K562 (cell line): ENCODE results near the gene STOX1. TPM values are rescaled to one million over a fixed set of nuclear protein-coding genes. Genes with fewer than 3 reads are reported as not detected.

ENCODE experiments used
- BRD4 ChIP-seq: fragments of 200-600 bp; sonication (generic); IDR thresholded peaks from 2 replicates; pipeline ENCODE4 v1.6.1; 2017; ENCODE audit warnings: inconsistent platforms
- CHD1 ChIP-seq: fragments of 200-600 bp; sonication (generic); IDR thresholded peaks from one replicate; pipeline ENCODE4 v1.6.1; 2012; ENCODE audit warnings: mild to moderate bottlenecking, moderate library complexity, low read length, inconsistent platforms
- ERF ChIP-seq: fragments of 450-650 bp; formaldehyde crosslinking; IDR thresholded peaks from 2 replicates; pipeline ENCODE4 v1.4.0; 2020; ENCODE audit warnings: mild to moderate bottlenecking, mixed read lengths
- ESRRA ChIP-seq: fragments of 450-650 bp; IDR thresholded peaks from 2 replicates; pipeline ENCODE4 v1.6.1; 2014; ENCODE audit warnings: low read depth, mild to moderate bottlenecking, moderate library complexity, borderline replicate concordance
- FOXJ3 ChIP-seq: sonication (generic); formaldehyde crosslinking; IDR thresholded peaks from 2 replicates; pipeline ENCODE4 v1.4.0; 2020; ENCODE audit warnings: mild to moderate bottlenecking, missing genetic modification reagents
- HDAC3 ChIP-seq: fragments of 450-650 bp; IDR thresholded peaks from 2 replicates; pipeline ENCODE4 v1.6.1; 2018; ENCODE audit warnings: borderline replicate concordance, mild to moderate bottlenecking, moderate library complexity; ENCODE audit not compliant: partially characterized antibody
- HDAC8 ChIP-seq: fragments of 450-650 bp; IDR thresholded peaks from 2 replicates; pipeline ENCODE4 v1.6.1; 2016; ENCODE audit warnings: mild to moderate bottlenecking, missing genetic modification characterization, moderate library complexity, missing compliant biosample characterization
- JUND ChIP-seq, 2 experiments: IDR thresholded peaks; 2 replicates in 1 of 2; 3 replicates in 1 of 2; pipeline ENCODE4 v1.6.1; 2011; ENCODE audit warnings: borderline replicate concordance in 2 of 2, low read depth in 2 of 2, low read length in 2 of 2, improper control_type of control experiment in 1 of 2, missing biosample characterization in 1 of 2, missing genetic modification characterization in 1 of 2, missing genetic modification reagents in 1 of 2
- MAZ ChIP-seq, 2 experiments: fragments of 450-650 bp in 1 of 2; sonication (generic) in 1 of 2; formaldehyde crosslinking; IDR thresholded peaks in 1 of 2; conservative IDR thresholded peaks in 1 of 2; 2 replicates each; pipeline versions ENCODE4 v1.4.0 to v1.5.0; 2020; ENCODE audit warnings: mild to moderate bottlenecking in 1 of 2, missing genetic modification reagents in 1 of 2
- MCM2 ChIP-seq: fragments of 450-650 bp; IDR thresholded peaks from 2 replicates; pipeline ENCODE4 v1.6.1; 2017; ENCODE audit warnings: low read depth, mild to moderate bottlenecking
- MYC ChIP-seq, 2 experiments: fragments of 250-450 bp in 1 of 2; sonication (Bioruptor Pico) in 1 of 2; IDR thresholded peaks; 2 replicates each; pipeline versions ENCODE4 v1.5.1 to v1.6.1; 2012 to 2021; ENCODE audit warnings: low read depth in 2 of 2, borderline replicate concordance in 1 of 2, improper control_type of control experiment in 1 of 2, low read length in 1 of 2, mild to moderate bottlenecking in 1 of 2, moderate library complexity in 1 of 2
- PTTG1 ChIP-seq: fragments of 450-650 bp; IDR thresholded peaks from 2 replicates; pipeline ENCODE4 v1.6.1; 2016; ENCODE audit warnings: low read depth, mild to moderate bottlenecking, missing genetic modification characterization, missing compliant biosample characterization
- RBBP5 ChIP-seq: fragments of 200-600 bp; sonication (generic); IDR thresholded peaks from 2 replicates; pipeline ENCODE4 v1.6.1; 2012; ENCODE audit warnings: borderline replicate concordance, mild to moderate bottlenecking, low read length, control low read depth, inconsistent platforms; ENCODE audit not compliant: insufficient read depth, poor library complexity, severe bottlenecking
- TRIM24 ChIP-seq, 2 experiments: fragments of 450-650 bp; IDR thresholded peaks; 2 replicates each; pipeline ENCODE4 v1.6.1; 2016
- ZNF12 ChIP-seq: sonication (generic); formaldehyde crosslinking; IDR thresholded peaks from 2 replicates; pipeline ENCODE4 v1.4.0; 2020; ENCODE audit warnings: mild to moderate bottlenecking, missing genetic modification reagents
- ZNF395 ChIP-seq: fragments of 200-800 bp; sonication (Bioruptor generic); IDR thresholded peaks from 2 replicates; pipeline ENCODE4 v1.6.1; 2017; ENCODE audit warnings: missing genetic modification characterization, missing compliant biosample characterization
- polyA plus RNA-seq, 8 experiments: library from polyadenylated mRNA; depleted of rRNA in 4 of 8; stranded (reverse) in 5 of 8; unstranded in 3 of 8; fragments of >200 nt; fragmentation: Nextera tagmentation in 2 of 8; fragmentation: Illumina TruSeq in 1 of 8; extraction: Ambion mirVana in 2 of 8; extraction: Trizol in 1 of 8; gene quantifications; 2 replicates each; pipeline versions ENCODE4 v1.2.1 to v1.2.3, GENCODE V29; 2011 to 2014; ENCODE audit warnings: inconsistent platforms in 1 of 8, missing spikeins in 1 of 8
- total RNA-seq, 7 experiments: library from RNA; depleted of rRNA in 6 of 7; stranded (reverse); fragments of >200 nt in 6 of 7; fragmentation: Illumina TruSeq in 2 of 7; extraction: Trizol in 2 of 7; gene quantifications; 2 replicates each; pipeline versions ENCODE4 v1.2.1 to v1.2.3, GENCODE V29; 2011 to 2021; ENCODE audit warnings: low replicate concordance in 1 of 7
- TF ChIP-seq, protein P1 (sequence below): sonication (generic); formaldehyde crosslinking; IDR thresholded peaks from 2 replicates; pipeline ENCODE4 v1.8.0; 2023; ENCODE audit warnings: mild to moderate bottlenecking, missing genetic modification reagents
- TF ChIP-seq, protein P2 (sequence below): fragments of 250-450 bp; sonication (Bioruptor Pico); IDR thresholded peaks from 2 replicates; pipeline ENCODE4 v1.5.0; 2021; ENCODE audit warnings: mild to moderate bottlenecking, borderline replicate concordance

The STOX1 gene
- total and polyA plus RNA-seq, 9 of the 15 experiments (the other 6 are each of a cell fraction or from before 2014, with no cell fraction given): 0.09 to 0.87 (median 0.29) TPM

DNA sequence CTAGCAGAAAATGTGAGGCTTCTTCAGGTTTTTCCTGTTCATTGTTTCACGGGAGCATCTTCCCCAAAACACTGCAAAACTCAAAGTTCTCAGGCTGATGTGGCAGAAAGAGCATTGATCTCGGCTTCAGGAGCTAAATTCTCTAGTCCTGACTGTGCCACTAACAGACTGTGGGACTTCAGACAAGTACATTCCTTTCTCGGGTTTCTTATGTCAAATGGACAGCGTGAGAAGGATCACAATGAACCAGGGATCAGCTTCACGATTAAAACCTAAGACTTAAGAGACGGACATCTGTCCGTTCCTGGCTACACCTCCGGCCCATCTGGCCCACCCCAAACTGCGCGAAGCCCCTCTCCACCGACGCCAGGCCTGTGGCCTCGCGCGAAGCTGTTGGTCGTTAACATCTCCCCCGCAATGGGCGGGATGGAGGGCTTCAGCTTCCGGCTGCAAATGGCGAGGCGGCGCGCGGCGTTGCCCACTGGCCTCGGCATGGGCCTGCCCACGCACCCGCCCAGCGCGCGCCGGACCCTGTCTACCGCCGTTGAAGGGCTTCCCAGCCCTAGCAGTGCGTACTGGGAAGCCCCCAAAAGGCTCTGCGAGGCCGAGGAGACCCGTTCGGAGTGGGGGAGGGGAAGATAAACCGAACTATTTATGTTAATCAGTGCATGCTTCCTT lies 73.2 kb downstream of the STOX1 start (continued):
- TF ChIP-seq, protein P1, sequence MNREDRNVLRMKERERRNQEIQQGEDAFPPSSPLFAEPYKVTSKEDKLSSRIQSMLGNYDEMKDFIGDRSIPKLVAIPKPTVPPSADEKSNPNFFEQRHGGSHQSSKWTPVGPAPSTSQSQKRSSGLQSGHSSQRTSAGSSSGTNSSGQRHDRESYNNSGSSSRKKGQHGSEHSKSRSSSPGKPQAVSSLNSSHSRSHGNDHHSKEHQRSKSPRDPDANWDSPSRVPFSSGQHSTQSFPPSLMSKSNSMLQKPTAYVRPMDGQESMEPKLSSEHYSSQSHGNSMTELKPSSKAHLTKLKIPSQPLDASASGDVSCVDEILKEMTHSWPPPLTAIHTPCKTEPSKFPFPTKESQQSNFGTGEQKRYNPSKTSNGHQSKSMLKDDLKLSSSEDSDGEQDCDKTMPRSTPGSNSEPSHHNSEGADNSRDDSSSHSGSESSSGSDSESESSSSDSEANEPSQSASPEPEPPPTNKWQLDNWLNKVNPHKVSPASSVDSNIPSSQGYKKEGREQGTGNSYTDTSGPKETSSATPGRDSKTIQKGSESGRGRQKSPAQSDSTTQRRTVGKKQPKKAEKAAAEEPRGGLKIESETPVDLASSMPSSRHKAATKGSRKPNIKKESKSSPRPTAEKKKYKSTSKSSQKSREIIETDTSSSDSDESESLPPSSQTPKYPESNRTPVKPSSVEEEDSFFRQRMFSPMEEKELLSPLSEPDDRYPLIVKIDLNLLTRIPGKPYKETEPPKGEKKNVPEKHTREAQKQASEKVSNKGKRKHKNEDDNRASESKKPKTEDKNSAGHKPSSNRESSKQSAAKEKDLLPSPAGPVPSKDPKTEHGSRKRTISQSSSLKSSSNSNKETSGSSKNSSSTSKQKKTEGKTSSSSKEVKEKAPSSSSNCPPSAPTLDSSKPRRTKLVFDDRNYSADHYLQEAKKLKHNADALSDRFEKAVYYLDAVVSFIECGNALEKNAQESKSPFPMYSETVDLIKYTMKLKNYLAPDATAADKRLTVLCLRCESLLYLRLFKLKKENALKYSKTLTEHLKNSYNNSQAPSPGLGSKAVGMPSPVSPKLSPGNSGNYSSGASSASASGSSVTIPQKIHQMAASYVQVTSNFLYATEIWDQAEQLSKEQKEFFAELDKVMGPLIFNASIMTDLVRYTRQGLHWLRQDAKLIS (CRISPR knock-in tag): peak; percentile 94
- TF ChIP-seq HDAC8: peak; percentile 90; the same call in 1 of the 2 replicates
- TF ChIP-seq MAZ (CRISPR knock-in tag; conservative IDR thresholded peaks at IDR 0.05 in 1 of 2, IDR thresholded peaks at IDR 0.05 in 1 of 2): peak in 1 of 2 experiments; percentile 68; a peak in 2 of 4 replicates
- TF ChIP-seq RBBP5: peak; percentile 57
- 0 out of 2 replicates have a peak, but pooled peaks have one; percentile 6 for TF ChIP-seq ESRRA
- TF ChIP-seq BRD4: peak; percentile 98
- TF ChIP-seq HDAC3: peak; percentile 22
- TF ChIP-seq MYC (IDR thresholded peaks at IDR 0.05; ENCODE audit: low read depth, low read length): no peak
- peak; percentile 59; the same call in 1 of the 2 replicates for TF ChIP-seq MYC (CRISPR knock-in tag; IDR thresholded peaks at IDR 0.05; ENCODE audit: borderline replicate concordance, low read depth)
- TF ChIP-seq CHD1: no peak
- no peak for TF ChIP-seq PTTG1 (tag)
- peak in 1 of 2 experiments; percentile 70; a peak in 2 of 4 replicates for TF ChIP-seq TRIM24 (IDR thresholded peaks at IDR 0.05)
- TF ChIP-seq ZNF12 (CRISPR knock-in tag): peak; percentile 63; the same call in 1 of the 2 replicates
- TF ChIP-seq MCM2: no peak
- peak; percentile 58; the same call in 1 of the 2 replicates for TF ChIP-seq ERF (CRISPR knock-in tag)
- TF ChIP-seq, protein P2, sequence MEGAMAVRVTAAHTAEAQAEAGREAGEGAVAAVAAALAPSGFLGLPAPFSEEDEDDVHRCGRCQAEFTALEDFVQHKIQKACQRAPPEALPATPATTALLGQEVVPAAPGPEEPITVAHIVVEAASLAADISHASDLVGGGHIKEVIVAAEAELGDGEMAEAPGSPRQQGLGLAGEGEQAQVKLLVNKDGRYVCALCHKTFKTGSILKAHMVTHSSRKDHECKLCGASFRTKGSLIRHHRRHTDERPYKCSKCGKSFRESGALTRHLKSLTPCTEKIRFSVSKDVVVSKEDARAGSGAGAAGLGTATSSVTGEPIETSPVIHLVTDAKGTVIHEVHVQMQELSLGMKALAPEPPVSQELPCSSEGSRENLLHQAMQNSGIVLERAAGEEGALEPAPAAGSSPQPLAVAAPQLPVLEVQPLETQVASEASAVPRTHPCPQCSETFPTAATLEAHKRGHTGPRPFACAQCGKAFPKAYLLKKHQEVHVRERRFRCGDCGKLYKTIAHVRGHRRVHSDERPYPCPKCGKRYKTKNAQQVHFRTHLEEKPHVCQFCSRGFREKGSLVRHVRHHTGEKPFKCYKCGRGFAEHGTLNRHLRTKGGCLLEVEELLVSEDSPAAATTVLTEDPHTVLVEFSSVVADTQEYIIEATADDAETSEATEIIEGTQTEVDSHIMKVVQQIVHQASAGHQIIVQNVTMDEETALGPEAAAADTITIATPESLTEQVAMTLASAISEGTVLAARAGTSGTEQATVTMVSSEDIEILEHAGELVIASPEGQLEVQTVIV (CRISPR knock-in tag): 0 out of 2 replicates have a peak, but pooled peaks have one; percentile 65
- 0 out of 2 replicates have a peak, but pooled peaks have one; percentile 21 for TF ChIP-seq JUND (IDR thresholded peaks at IDR 0.05; ENCODE audit: borderline replicate concordance, low read depth, low read length)
- no peak for TF ChIP-seq JUND (tag; IDR thresholded peaks at IDR 0.05; ENCODE audit: borderline replicate concordance, low read depth, low read length)
- no peak for TF ChIP-seq FOXJ3 (CRISPR knock-in tag)
- TF ChIP-seq ZNF395: peak; percentile 90; the same call in 1 of the 2 replicates
